Right renal pelvis (tissue), 4 donors: ENCODE results near the gene GNA15. TPM values are rescaled to one million over a fixed set of nuclear protein-coding genes. Genes with fewer than 3 reads are reported as not detected.

Source experiments
- DNase-seq, 4 donors: peaks; one replicate each; pipeline ENCODE4 v3.0.0-alpha.2; 2013; ENCODE audit warnings: low read depth in 4 of 4, low spot score in 3 of 4, missing footprints in 1 of 4
- polyA plus RNA-seq, 4 donors: library from polyadenylated mRNA; unstranded; fragments of 120-200 nt; gene quantifications; one replicate each; pipeline ENCODE4 v1.2.1, GENCODE V29; 2013; ENCODE audit not compliant: insufficient read length in 4 of 4

GNA15 gene
- polyA plus RNA-seq, 4 donors = 0.70 to 1.2 (median 1.0) TPM

DNA sequence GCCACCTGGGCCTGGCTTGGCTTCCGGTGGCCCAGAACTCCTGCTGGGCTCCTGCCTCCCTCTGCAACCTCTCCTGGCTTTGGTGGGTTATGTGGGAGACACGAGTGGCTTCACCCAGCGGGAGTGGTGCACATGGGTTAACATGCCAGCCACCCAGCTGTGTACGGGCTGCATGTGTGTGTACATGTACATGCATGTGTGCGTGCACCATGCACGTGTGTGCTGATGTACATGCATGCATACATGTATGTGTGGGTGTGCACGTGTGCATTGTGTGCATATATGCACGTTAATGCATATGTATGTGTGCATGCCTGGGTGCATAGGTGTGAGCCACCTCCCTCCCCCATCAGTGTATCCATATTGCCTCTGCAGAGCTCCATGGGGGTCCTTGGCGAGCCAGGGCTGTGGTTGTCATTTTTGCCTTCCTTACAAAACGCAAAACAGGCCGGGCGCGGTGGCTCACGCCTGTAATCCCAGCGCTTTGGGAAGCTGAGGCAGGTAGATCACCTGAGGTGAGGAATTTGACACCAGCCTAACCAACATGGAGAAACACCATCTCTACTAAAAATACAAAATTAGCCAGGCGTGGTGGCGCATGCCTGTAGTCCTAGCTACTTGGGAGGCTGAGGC lies 29.2 kb upstream of the GNA15 start:
- DNase-seq = no peak

DNA sequence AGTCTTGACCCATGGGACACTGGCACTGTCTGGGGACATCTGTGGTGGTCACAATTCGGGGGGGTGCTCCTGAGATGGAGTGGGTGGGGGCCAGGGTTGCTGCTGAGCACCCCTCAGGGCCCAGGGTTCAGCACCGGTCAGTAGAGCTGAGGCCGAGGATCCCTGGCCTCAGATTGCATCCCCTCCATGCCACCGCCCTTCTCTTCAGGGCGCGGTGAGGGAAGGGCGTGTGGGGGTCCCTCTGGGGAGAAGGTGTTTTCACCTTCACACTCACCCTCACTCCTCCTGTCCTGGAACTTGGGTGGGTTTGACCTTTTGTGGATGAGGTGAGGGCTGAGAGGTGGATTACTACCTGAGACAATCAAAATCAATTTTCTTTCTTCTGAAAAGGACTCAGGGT lies 28.2 kb upstream of the GNA15 start:
- no peak for DNase-seq

DNA sequence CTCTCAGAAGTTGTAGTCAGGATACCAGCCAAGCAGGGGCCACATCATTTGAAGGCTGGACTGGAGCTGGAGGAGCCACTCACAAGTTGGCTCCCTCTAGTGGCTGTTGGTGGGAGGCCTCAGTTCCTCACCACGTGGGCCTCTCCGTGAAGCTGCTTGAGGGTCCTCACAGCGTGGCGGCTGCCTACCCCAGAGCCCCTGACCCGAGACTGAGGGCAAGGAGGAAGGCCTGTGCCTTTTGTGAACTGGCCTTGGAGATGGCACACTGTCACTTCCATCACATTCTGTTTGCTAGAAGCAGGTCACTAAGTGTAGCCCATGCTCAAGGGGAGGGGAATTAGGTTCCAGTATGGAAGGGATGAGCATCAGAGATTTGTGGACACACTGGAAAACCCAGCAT lies 27.1 kb upstream of the GNA15 start:
- no peak for DNase-seq

DNA sequence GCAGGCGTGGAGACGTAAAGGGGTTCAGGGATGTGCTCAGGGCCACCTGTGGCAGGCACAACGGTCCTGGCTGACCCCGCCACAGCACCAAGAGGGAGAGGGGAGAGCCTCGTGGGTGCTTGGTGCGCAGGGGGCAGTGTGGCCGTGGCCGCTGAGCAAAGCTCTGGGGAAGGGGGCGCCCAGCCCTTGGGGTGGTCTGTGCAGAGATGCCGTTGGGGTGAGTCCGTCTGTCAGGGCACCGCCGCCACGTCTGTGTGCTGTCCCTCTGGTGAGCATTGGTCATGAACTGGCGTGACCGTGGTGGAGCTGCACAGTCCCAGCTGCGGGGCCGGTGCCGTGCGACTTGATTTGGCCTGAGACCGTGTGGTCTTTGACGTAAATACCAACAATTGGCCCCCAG lies 26.3 kb upstream of the GNA15 start:
- DNase-seq = no peak

DNA sequence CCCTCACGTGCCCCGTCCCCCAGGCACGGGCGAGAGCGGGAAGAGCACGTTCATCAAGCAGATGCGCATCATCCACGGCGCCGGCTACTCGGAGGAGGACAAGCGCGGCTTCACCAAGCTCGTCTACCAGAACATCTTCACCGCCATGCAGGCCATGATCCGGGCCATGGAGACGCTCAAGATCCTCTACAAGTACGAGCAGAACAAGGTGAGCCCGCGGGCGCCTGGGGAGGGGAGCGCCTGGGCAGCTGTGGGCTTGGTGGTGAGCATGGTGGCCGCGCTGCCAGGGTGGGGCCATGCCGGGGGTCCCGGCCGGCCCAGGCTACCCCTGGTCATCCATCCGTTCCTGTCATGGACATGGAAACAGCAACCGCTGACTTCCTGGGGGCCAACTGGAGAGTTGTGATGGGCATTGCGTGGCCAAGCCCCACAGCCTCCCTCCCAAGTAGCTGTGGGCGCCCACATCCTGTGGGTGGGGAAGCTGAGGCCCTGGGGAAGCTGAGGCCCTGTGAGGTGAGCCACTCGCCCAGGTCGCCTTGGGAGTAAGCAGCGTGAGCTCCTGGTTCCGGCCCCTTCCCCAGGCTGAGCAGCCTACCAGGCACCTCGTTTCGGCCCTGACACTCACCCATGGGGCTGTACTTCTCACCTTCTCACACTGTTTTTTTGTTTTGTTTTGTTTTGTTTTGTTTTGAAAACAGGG lies 25.6 kb upstream of the GNA15 start:
- DNase-seq = no peak

DNA sequence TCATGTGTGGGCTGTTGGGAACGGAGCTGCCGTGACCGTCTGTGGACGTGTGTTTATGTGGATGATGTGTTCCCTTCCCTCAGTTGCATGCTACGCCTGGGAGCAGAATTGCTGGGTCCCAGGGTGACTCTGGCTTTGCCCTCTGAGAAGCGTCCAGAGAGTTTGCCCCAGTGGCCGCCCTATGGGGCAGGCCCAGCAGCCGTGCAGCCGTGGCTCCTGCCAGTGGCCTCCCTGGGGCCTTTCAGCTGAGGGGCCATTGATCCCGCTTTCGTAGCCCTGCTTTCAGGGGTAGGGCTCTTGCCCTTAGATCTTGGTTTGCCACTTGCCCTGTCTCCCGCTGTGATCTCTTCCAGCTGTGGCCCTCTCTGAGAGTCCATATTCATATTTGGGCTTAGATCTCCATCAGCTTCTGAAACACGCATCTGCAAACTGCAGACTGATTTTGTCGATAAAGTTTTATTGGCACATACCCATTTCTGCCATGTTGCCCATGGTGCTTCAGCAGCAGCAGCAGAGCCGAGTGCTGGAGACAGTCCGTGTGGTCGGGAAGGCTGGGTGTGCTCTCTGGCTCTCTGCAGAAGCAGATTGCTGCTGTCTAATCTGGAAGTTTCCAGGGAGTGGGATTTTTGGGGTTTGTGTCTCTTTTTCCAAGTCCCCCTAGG lies 24.1 kb upstream of the GNA15 start:
- no peak for DNase-seq

DNA sequence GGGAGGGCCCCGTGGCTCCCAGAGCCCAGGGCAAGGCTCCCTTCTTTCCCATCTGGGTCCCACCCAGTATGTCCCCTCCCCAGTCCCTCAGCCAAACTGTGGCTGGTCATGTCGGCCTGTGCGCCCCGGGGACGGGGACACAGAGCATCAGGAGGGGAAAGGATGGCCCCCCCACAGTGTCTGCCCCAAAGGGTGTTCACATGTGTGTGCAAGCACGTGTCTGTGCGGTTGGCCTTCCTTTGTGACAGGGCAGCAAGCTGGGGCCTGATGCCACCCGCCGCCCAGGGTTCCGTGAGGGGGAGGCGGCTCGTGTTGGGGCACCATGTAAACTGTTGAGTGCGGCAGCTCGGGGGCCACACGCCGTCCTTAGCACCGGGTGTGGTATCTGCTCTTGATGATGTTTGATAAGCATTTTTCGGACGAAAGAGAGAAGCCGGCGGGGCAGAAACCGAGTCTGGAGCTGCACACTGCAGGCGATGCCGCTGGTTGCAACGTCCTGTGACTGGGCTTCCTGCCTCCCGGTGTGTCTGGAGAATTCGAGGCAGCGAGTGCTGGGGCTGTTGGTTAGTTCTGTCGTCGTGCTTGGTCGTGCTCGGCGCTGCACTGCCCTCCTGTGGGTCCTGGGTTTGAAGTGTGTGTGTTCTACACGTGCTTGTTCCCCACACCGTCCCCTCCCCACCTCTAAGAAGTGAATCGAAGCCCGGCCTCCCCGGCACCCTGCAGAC lies 23.3 kb upstream of the GNA15 start:
- no peak for DNase-seq

DNA sequence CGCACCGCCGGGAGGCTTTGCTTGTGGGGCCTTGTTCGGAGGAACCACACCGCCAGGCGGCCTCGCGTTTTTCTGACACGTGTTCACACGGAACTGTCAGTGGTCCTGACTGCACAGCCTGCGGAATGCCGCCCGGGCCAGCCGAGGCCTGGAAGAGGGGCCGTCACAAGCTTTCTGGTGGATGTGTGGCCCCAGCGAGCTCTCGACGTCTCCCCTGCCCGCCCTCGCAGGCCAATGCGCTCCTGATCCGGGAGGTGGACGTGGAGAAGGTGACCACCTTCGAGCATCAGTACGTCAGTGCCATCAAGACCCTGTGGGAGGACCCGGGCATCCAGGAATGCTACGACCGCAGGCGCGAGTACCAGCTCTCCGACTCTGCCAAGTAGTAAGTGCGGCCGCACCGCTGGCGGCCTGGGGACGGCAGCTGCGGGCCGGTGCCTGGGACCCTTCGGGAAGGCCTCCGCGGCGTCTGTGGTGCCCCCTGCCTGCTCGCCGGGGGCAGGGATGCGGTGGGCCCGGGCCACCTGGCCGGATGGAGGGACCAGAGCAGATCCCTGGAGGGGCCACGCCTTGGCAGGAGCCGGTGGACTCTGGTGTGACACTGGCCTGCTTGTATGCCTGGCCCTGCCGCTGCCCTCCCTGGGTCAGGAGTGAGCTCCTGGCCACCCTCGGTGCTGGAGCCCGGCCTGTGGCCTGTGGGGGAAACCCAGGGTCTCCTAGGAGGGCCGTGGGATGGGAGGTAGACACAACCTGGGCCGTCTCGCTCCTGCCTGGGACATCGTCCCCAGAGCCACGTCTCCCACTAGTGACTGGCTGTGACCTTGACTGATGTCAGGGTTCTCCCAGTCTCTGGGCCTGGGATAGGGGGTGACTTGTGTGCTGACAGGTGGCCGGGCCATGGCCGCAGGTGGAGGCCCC lies 22.5 kb upstream of the GNA15 start:
- no peak for DNase-seq

DNA sequence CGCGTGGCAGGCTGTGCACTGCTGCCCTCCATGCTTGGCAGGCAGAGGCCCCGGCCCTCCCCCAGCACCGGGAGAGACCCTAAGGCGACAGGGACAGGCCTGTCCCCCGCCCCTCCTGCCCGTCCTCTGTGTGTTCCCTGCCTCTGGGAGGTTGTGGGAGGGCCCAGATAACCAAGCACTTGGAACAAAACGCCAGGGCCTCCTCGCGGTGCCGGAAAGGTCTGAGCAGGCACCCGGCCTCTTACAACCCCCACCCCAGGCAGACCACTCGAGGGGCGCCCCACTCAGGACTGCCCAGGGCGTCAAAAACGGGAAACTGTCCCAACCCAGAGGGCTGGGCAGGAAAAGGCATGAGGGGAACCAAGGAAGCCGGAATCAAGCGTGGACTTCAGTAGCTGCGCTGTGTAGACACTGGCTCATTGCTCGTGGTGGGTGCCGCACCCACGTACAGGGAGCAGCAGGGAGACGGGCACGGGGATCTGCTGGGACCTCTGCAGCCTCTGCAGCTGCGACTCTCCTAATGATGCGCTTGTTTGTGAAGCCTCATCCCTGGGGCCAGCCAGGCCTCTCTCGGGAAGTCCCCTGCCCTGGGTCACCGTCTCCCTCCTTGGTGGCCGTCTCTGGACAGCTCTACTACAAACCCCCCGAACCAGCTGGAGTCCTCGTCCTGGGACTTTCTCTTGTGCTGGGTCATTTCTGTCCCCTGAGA lies 21.7 kb upstream of the GNA15 start:
- no peak for DNase-seq

DNA sequence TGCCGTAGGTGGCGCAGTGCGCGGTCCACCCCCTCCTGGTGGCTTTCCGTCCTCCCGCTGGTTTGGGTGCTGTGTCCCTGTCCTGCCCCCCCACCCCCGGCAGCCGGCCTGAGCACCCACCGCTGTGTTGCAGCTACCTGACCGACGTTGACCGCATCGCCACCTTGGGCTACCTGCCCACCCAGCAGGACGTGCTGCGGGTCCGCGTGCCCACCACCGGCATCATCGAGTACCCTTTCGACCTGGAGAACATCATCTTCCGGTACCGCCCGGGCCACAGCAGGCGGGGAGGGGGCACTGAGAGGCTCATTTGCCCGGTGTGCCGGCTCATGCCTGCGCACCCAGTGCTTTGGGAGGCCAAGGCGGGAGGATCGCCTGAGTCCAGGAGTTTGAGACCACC lies 21.0 kb upstream of the GNA15 start:
- no peak for DNase-seq

DNA sequence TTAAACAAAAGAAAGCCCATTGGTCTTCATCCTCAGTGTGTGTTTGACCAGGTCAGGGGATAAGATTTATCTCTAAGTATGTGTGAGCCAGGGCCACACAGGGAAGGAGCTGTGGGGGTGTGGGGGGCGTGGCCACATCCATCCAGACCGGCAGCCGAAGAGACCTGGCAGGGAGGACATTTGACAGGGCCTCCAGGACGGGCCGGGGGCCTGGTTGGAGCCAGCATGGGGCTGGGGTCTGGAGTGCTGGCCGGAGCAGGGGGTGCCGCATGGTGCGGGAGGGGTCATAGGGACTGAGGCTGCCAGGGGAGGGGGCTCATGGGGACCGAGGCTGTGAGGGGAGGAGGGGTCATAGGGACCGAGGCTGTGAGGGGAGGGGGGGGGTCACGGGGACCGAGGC lies 20.4 kb upstream of the GNA15 start:
- no peak for DNase-seq

DNA sequence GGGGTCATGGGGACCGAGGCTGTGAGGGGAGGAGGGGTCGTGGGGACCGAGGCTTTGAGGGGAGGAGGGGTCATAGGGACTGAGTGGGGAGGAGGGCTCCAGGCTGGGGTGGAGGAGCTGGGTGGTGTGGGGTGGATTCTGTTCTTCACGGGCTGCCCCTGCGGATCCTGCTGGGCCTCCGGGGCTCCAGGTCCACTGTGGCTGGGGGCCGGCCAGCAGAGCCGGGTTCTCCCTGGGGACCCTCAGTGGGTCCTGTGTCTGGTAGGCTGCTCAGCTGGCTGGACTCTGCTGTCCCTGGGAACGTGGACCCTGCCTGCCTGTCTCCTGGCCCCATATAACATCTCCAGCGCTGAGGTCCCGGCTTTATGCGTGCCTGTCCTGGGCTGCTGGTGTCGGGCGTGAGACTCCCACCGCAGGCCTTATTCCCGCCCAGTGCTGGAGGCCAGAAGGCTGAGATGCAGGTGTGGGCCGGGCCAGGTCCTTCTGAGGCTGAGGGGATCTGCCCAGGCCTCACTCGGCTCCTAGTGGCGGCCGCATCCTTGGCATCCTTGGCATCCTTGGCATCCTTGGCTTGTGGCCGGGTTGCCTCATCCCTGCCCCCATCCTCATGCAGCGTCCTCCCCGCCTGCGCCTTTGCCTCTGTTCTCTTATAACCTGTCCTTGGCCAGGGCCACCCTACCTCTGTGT lies 19.8 kb upstream of the GNA15 start:
- no peak for DNase-seq

DNA sequence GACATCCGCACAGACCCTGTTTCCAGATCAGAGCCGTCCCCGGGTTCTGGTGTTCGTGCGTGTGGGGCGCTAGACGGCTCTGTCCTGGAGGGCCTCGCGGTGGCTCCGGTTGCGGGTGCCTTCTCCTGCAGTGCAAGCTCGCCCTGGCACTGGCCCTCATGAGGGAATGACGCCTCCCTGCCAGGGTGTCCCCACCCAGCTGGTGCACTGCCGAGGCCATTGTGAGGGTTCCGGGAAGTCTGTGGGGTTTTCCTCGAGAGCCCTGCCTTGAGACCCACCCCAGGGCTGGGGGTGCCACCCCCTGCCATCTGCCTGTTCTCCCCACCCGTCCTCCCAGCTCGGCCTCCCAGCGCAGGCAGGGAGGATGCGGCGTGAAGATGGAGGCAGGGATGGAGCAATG lies 19.2 kb upstream of the GNA15 start:
- no peak for DNase-seq

DNA sequence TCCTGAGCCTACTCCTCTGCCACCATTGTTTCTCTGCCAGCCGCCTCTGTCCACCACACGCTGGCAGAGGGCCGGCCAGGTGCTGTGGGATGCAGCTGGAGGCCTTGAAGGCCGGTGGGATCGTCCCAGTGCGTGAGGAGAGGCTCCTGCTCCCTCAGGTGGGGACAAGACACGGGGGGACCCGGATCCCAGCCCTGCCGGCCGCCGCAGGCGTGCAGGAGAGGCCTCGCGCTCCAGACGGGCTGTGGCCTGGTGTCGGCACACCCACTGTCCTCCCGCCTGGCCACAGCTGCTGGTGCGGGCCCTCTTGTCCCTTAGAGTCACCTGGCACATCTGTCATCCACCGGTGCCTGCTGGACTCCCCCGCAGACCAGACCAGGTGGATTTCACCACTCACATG lies 18.1 kb upstream of the GNA15 start:
- no peak for DNase-seq

DNA sequence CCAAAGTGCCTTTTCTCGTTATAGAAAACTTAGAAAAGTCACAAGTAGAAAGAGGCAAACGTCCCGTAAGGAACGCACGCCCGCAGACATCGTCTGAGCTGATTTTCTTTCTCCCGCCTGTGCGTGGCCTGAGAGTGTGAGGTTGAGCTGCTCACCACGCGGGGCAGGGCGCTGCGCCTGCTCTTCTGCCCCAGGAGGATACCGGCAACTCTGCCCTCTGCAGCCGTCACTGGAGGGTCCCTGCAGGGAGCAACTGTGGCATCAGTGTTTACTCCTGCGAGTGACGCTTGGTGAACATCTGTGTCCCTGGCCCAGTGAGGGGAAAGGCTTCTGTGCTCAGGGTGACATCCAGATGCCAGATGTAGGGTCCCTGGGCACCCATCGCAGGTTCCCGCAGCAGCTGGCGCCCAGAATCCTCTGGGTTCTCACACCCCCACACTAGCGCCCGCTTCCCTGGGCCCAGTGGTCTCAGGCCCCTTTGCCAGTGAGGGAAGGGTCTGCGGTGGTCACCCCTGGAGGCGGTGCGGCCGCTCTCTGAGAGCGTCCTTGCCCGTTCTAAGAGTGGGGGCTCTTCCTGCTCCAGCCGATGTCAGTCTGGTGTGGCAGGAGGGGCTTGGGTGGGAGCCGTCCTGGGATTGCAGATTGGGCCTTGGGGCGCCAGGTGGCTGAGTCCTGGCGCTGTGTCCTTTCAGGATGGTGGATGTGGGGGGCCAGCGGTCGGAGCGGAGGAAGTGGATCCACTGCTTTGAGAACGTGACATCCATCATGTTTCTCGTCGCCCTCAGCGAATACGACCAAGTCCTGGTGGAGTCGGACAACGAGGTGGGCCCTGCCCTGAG lies 17.4 kb upstream of the GNA15 start:
- no peak for DNase-seq

DNA sequence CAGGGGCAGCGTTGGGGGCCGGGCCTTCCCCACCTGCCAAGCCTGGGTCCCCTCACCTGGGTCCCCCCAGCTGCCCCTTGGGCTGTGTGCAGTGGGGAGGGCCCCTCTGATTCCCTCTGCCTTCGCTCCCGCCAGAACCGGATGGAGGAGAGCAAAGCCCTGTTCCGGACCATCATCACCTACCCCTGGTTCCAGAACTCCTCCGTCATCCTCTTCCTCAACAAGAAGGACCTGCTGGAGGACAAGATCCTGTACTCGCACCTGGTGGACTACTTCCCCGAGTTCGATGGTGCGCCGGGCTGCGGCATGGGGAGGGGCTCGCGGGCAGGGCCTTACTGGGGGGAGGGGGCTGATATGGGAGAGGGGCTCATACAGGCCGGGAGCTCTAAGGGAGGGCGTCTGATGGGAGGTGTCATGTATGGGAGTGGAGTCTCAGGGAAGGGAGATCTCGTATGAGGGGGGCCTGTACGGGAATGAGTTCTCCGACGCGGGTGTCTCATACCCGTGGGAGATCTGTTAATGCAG lies 16.7 kb upstream of the GNA15 start:
- DNase-seq = no peak

DNA sequence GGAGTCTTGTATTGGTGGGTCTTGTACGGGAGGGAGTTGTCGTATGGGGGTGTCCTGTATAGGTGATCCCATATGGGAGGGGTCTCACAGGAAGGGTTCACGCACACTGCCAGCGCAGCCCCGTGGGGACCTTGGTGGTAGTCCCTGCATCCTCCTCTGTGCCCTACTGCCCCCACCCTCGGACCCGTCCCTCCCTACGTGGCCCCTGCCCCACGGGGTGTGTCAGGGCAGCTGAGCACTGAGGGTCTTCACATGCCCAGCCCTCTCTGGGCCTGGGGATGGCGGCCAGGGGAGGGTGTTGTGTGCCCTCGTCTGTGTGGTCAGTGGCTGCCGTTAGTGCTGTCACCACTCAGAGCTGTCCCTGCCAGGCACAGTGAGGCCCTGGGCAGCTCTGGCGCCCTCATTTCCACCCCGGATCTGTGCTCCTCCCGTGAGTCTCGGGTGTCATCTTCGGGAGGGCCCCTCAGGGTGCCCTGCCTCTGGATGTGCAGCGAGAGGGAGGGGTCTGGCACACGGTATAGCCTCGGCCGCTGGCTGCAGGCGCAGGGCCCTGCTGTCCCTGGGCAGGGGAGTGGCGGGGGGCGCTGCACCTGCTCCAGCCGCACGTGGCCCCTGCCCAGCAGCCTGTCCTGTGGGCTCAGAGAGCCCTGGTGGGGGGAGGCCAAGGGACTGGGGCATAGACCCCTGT lies 16.0 kb upstream of the GNA15 start:
- DNase-seq = no peak
